Stimulated activated CD4-positive, alpha-beta T cell treated with anti-CD3 and anti-CD28 coated beads, Interleukin-12 subunit alpha, Interleukin-12 subunit beta, amount 100 ng/mL, for 48 hours (primary cell): ENCODE data around the gene ZNF813.
A peak's percentile ranks its signal among the peaks of the same experiment; 100 is the strongest.
"Not testable (repeated sequence)": the region's sequence is repeated elsewhere in the genome, so short reads cannot be mapped to it uniquely, and the experiment has no call there.

ENCODE experiments used
- DNase-seq, 3 donors: peaks; one replicate each; pipeline ENCODE4 v3.0.0-alpha.2; 2020; ENCODE audit warnings: low read depth in 2 of 3, low spot score in 1 of 3

Gene ZNF813

DNA sequence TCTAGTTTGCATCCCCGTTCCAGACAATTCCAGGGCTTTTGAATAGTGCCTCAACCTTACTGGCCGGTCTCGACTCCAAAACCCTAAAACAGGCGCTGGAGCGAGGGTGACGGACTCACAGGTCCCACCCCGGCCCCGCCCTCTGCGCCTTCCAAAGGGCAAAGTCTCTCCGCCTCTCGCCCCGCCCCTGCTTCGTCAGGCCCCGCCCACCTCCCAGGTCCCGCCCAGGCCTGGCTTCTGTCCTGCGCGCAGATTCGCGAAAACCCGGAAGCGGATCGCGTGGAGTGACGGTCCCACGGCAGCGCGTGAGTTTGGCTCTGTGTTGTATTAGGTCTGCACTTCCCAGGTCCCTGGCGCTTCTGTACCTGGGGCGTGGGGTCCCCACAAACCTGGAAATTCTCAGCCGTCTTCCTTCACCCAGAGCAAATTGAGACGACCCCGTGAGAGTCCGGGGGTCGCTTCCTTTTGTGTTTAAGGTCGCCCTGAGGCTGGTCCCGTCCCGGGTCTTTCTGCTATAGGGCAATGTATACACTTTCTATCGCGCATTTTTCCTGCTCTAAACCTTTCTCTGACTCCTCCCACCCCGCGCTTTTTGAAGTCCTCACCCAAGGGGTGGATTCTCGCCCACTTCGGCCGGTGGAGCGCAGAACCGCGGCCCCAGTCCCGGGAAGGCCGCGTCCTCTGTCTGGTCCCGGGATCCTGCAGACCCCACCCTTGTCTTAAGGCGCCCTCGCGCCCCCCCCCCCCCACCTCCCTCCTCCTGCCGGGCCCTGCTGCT lies at the start of gene ZNF813:
TSS of gene ZNF813 (plus strand) at position 249 of the 778 bp plus-strand sequence. CDS start 16,090 bp downstream, outside the sequence.
- peak; percentile 87 to 99 (median 95) for DNase-seq

DNA sequence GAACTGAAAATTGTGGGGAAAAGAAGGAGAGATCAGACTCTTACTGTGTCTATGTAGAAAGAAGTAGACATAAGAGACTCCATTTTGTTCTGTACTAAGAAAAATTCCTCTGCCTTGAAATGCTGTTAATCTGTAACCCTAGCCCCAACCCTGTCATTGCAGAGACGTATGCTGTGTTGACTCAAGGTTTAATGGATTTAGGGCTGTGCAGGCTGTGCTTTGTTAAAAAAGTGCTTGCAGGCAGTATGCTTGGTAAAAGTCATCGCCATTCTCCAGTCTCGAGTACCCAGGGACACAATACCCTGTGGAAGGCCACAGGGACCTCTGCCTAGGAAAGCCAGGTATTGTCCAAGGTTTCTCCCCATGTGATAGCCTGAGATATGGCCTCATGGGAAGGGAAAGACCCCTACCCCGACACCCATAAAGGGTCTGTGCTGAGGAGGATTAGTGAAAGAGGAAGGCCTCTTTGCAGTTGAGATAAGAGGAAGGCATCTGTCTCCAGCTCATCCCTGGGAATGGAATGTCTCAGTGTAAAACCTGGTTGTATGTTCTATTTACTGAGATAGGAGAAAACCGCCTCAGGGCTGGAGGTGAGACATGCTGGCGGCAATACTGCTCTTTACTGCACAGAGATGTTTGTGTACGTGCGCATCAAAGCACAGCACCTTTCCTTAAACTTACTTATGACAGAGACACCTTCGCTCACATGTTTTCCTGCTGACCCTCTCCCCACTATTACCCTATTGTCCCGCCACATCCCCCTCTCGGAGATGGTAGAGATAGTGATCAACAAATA lies 46.8 kb upstream of the ZNF813 start:
- not testable (repeated sequence) for DNase-seq

DNA sequence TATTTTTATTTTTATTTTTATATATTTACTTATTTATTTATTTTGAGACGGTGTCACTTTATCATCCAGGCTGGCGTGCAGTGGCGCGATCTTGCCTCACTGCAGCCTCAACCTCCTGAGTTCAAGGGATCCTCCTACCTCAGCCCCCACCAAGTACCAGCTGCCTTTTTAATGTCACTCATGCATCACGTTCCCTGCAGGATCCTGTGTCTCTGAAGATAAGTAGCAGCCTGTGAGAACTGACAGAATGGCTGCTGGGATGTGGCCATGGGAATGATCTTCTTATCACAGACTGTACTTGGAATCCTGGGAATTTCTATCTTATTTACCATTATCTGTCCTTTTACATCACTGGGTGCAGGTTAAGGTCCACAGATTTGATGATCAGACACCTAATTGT lies 45.0 kb upstream of the ZNF813 start:
- DNase-seq, result no peak

DNA sequence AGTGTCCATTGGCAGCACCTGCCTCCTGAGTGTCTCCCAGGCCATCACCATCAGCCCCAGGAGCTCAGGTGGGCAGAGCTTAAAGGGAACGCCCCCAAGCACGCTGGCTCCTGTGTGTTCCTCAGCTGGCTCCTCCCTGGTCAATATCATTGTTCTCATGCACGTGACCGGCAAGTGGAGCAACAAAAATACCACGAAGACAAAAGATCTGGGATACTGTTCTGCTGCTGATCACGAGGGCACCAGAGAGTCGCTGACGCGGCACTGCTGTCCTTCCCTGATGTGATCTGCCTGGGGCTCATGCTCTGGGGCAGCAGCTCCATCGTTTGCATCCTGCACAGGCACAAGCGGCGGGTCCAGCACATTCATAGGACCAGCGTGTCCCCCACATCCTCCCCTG lies 44.5 kb upstream of the ZNF813 start:
- DNase-seq, result not testable (repeated sequence)

DNA sequence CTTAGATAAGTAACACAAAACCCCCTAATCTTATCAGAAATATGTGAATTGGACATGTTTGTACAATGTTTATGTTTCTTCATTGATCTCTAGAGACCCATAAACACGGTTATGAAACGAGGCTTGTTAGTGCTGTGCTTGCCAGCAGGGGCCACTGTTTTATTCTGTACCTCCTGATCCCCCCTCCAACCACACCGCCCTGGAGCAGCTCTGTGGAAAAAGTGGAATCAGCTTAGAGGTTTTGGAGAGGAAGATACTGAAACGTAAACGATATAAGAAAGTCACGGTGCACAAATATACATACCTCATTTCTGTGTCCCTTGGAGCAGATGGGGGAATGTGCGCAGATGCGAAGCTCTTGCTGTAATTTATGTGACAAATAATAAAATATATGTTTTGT lies 43.9 kb upstream of the ZNF813 start:
- not testable (repeated sequence) for DNase-seq

DNA sequence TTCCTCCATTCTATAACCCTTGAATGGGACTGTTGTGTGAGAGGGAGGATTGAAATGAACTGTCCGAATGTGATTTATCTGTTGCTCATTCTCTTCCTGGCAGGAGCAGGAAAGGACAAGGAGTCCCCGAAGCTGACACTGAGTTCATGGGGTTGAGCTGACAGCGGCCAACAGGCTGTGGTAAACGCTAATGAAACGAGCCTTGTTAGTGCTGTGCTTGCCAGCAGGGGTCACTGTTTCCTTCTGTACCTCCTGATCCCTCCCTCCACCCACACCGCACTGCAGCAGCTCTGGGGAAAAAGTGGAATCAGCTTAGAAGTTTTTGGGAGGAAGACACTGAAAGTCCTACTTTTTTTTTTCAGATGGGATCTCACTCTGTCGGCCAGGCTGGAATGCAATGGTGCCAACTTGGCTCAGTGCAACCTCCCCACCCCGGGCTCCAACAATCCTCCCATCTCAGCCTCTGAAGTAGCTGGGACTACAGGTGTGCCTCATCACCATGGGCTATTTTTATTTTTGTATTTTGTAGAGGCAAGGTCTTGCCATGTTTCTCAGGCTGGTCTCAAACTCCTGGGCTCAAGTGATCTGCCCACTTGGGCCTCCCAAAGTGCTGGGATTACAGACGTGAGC lies 42.5 kb upstream of the ZNF813 start:
- DNase-seq, result peak; percentile 34 to 58 (median 55)

DNA sequence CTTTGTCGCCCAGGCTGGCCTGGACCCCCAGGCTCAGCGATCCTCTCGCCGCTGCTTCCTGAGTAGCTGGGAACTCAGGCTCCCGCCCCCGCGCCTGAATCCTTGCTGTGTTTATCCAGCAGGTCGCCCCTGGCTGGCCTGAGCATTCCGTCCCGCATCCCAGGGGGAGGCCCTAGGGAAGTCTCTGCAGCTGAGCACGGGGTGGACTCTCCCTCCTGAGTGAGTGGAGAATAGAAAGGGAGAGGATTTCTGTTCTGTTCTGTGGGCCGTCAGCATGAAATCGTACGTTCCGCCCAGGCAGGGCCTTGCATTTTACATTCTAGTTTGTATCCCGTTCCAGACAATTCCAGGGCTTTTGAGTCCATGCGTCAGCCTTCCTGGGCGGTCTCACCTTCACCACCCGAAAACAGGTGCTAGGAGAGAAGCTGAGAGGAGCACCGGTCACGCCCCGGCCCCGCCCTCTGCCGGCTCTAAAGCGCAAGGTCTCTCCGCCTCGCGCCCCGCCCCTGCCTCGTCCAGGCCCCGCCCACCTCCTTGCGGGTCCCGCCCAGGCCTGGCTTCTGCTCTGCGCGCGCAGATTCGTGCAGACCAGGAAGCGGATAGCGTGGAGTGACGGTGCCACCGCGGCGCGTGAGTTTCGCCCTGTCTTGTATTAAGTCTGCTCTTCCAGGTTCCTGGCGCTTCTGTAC lies 36.0 kb upstream of the ZNF813 start, which contains the start of gene ZNF761:
TSS of gene ZNF761 (plus strand) at position 586 of the 689 bp plus-strand sequence. CDS start 15,285 bp downstream, outside the sequence.
- peak; percentile 93 to 96 (median 93) for DNase-seq

DNA sequence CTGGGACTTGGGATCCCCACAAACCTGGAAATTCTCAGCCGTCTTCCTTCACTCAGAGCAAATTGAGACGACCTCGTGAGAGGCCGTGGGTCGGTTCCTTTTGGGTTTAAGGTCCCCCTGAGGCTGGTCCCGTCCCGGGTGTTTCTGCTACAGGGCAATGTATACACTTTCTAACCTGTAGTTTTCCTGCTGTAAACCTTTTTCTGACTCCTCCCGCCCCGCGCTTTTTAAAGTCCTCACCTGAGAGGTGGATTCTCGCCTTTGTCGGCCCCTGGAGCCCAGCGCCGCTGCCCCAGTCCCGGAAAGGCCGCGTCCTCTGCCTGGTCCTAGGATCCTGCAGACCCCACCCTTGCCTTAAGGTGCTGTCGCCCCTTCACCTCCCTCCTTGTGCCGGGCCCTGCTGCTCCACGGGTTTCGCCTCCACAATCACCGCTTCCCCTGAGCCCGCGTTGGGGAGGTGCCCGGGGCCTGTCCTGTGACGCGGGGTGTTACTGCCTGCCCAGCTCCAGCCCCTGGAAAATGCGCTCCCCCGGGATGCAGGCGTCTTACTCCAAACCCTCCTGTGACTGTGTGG lies 35.4 kb upstream of the ZNF813 start:
- peak in 1 of 3 donors; percentile 1 for DNase-seq

DNA sequence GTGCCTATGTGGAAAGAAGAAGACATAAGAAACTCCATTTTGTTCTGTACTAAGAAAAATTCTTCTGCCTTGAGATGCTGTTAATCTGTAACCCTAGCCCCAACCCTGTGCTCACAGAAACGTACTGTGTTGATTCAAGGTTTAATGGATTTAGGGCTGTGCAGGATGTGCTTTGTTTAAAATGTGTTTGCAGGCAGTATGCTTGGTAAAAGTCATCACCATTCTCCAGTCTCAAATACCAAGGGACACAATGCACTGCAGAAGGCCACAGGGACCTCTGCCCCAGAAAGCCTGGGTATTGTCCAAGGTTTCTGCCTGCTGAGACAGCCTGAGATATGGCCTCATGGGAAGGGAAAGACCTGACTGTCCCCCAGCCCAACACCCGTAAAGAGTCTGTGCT lies 23.7 kb upstream of the ZNF813 start:
- not testable (repeated sequence) for DNase-seq

DNA sequence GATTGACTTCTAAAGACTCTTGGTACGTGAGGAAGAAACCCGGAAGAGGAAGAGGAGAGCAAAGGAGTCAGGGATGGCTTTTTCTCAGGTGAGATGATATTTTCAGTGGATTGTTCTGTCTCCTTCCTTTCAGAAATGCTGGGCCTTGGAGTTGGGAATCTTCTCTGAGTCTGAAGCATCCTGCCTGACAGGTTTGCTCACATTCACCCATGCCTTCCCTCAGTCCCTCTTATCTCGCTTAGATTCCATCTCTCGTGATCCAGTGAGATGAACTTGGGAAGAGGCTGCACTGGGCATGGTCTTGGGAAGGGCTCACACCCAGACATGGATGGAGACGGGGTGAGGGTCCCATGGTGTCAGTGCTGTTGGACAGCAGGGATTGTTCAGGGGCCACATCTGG lies 20.3 kb upstream of the ZNF813 start:
- DNase-seq, result not testable (repeated sequence)

DNA sequence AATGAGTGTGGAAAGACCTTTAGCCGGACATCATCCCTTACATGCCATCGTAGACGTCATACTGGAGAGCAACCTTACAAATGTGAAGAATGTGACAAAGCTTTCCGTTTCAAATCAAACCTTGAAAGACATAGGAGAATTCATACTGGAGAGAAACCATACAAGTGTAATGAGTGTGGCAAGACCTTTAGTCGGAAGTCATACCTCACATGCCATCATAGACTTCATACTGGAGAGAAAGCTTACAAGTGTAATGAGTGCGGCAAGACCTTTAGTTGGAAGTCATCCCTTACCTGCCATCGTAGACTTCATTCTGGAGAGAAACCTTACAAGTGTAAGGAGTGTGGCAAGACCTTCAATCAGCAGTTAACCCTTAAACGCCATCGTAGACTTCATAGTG lies 11.7 kb upstream of the ZNF813 start:
- no peak for DNase-seq

DNA sequence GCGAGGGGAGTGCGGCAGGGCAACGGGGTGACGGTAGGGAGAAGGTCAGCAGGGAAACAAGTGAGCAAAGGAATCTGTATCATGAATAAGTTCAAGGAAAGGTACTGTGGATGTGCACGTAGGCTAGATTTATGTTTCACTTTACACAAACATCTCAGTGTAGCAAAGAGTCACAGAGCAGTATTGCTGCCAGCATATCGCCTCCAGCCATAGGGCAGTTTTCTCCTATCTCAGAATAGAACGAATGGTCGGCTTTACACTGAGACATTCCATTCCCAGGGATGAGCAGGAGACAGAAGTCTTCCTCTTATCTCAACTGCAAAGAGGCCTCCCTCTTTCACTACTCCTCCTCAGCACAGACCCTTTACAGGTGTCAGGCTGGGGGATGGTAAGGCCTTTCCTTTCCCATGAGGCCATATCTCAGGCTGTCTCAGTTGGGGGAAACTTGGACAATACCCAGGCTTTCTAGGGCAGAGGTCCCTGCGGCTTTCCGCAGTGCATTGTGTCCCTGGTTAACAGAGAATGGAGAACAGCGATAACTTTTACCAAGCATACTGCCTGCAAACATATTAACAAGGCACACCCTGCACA lies 7.3 kb upstream of the ZNF813 start:
- DNase-seq, result not testable (repeated sequence)

DNA sequence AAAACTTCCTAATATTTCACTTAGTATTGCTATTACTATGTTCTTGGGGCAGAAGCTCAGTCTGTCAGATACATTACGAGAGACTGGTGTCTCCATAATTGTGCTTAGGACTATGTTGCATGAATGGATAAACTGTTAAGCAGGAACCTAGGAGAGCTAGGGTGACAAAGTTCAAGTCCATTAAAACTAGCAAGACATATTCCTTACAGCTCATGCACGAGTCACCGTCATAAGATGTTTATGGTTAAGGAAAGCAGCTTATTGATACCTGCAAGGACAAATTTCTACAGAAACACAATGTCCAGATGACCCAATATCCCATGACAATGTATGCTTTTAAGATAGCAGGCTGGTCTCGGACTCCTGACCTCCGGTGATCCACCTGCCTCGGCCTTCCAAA lies 5.7 kb upstream of the ZNF813 start:
- DNase-seq, result no peak

DNA sequence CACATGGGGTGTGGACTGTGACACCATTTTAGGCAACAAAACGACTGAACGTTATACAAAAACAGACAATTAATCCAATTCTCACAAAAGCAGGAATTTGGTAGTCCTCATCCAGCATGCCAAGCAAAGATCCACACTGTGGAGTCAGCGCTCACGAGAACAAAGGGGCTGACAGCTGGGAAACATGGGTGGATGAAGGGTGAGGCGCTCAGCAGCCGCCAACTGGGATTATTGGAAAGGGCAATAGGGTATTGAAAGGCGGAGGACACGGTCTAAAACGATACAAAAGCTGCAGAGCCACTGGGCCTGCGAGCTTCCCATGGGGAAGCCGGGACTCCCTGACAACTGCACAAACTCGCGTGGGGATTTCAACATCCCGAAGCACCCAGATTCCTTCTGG lies 4.7 kb upstream of the ZNF813 start:
- no peak for DNase-seq

DNA sequence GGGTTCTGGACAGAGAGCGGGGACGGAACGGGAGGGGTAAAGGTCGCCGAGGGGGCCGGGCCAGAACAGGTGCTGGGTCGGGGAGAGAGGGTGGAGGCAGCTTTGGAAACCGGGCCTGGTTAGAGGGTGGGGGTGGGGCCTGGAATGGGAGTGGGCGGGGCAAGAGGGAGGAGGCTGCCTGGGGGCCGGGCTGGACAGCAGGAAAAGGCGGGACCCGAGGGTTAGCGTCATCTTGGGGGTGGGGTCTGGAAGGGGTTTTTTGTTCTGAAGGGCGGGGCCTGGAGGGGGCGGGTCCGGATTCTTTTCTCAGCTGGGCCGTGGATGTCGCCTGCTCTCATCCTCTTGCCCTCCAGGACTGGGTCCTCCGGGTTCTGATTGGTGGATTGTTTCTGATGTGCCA lies 4.3 kb upstream of the ZNF813 start:
- DNase-seq, result peak in 1 of 3 donors; percentile 3

DNA sequence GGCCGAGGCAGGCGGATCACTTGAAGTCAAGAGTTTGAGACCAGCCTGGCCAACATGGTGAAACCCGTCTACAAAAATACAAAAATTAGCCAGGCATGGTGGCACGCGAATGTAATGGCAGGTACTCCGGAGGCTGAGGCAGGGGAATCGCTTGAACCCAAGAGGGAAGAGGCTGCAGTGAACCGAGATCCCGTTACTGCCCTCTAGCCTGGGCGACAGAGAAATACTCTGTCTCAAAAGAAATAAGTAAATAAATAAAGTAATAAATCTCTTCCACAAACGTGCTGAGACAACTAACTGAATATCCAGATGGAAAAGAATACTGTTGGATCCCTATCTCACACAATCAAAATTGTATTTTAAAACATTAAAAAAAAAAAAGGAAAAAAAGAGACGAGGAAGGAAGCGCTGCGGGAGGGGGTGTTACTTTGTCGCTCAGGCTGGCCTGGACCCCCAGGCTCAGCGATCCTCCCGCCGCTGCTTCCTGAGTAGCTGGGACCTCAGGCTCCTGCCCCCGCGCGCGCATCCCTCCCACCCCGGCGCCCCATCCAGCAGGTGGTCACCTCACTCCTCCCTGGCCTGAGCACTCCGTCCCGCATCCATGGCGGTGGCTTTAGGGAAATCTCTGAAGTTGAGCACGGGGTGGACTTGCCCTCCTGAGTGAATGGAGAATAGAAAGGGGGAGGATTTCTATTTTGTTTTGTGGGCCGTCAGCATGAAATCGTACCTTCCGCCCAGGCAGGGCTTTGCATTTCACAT lies 628 bp upstream of the ZNF813 start:
- DNase-seq, result no peak

DNA sequence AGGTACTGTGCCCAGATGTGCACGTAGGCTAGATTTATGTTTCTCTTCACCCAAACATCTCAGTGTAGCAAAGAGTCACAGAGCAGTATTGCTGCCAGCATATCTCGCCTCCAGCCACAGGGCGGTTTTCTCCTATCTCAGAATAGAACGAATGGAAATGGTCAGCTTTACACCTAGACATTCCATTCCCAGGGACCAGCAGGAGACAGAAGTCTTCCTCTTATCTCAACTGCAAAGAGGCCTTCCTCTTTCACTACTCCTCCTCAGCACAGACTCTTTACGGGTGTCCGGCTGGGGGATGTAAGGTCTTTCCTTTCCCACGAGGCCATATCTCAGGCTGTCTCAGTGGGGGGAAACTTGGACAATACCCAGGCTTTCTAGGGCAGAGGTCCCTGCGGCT lies 1.1 kb downstream of the ZNF813 start:
- not testable (repeated sequence) for DNase-seq

DNA sequence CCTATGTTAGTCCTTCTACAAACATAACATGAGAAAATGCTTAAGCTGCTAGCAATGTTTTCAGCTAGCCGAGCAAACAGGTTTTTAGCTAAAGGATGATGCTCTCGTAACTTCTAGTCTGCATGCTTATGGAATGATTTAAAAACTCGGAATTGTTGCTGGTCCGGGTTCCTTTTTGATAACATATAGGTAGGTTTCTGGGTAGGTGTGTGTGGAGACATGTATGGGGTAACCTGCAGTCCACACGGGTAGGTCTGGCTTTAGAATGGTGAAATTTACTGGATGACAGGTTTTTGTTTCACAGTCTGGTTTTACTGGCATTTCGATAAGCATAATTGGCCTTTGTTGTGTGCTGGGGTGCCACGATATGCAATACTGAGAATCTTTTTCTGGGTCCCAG lies 4.4 kb downstream of the ZNF813 start:
- no peak for DNase-seq

DNA sequence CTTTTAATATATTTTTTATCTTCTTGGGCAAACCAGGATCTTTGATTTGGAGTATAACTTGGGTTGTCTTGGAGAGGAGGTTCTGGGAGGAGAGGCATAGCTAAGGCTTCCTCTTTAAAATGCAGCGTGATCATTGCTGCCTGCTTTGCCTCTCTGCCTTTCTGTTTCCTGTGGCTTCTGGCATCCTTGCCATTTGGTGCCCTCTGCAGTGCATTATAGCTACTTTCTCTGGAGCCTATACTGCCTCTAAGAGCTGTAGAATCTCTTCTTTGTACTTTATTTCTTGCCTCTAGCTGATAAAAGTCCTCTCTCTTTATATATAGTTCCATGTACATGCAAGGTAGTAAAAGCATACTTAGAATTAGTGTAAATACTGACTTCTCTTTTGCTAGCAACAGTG lies 7.3 kb downstream of the ZNF813 start:
- not testable (repeated sequence) for DNase-seq

DNA sequence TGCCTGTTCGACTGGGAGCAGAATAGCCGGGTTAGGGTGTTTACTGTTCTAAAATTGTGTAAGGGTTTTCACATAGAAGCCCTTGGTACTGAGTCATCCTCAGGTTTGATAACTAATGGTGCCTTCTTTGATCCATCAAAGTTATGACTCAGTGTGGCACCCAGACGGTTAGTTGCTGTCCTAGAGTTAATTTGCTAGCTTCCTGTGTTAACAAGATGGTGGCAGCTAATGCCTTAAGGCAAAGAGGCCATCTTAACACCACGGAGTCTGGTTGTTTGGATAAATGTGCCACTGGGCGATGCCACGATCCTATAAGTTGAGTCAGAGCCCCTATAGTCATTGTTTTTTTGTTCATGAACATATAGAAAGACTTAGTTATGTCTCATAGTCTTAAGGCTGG lies 7.9 kb downstream of the ZNF813 start:
- DNase-seq, result not testable (repeated sequence)
